ENCODE results near the gene SCPEP1.

The SCPEP1 gene

GRCh38 chr17:57004944-57005579 is 27.1 kb downstream of the SCPEP1 start:
- no peak for DNase-seq

DNA sequence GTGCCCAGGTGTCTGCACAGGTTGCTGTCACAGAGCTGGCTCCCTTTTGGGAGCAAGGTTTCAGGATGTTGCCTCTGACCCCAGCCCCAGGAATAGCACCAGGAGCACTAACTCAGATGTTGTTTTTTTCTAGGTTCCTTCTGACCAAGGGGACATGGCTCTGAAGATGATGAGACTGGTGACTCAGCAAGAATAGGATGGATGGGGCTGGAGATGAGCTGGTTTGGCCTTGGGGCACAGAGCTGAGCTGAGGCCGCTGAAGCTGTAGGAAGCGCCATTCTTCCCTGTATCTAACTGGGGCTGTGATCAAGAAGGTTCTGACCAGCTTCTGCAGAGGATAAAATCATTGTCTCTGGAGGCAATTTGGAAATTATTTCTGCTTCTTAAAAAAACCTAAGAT is 28.1 kb downstream of the SCPEP1 start:
- DNase-seq = no peak

GRCh38 chr17:57008958-57009357 is 31.0 kb downstream of the SCPEP1 start:
- no peak for DNase-seq

- DNase-seq = peak; percentile 84
These were observed 32.0 kb downstream of the SCPEP1 start for GRCh38 chr17:57009737-57010445.

- DNase-seq = no peak
These were observed 32.6 kb downstream of the SCPEP1 start for GRCh38 chr17:57010487-57010886.

- DNase-seq = no peak
These were observed 33.6 kb downstream of the SCPEP1 start for GRCh38 chr17:57011491-57012015.

GRCh38 chr17:57016071-57016763 is 38.3 kb downstream of the SCPEP1 start:
- DNase-seq = no peak

DNA sequence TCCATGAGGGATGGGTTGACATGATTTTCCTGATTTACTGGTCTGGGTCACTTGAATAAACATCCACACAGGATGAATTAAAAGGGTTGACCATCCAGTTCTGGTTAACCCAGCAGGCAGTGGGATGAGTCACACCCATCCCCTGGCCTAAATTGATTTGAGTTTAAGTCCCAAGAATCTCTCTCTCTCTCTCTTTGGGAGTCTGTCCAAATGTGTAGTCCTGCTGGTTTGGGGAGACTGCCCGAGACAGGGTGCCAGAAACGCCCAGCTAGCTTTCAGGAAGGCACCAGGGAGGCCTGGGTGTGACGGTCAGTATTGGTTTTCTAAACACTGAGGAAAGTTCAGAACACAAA is 38.8 kb downstream of the SCPEP1 start:
- DNase-seq = no peak

DNA sequence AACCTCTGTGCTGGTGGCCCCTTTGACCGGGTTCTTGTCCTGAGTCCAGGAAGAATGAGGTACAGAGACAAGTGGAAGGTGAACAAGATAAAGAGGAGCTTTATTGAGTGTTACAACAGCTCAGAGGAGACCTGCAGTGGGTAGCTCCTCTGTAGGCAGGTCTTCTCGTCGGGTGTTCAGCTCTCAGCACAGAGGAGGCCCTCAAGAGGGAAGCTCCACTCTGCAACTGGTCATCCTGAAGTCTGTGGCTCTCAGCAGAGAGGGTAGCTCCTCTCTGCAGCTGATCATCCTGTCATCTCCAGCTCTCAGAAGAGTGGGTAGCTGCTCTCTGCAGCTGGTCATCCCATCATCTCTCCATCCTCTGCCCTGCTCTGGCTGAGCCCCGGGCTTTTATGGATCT is 39.7 kb downstream of the SCPEP1 start:
- DNase-seq = no peak

GRCh38 chr17:57020208-57020607 is 42.3 kb downstream of the SCPEP1 start:
- no peak for DNase-seq

GRCh38 chr17:57021226-57021940 is 43.5 kb downstream of the SCPEP1 start:
- no peak for DNase-seq

- DNase-seq = no peak
These were observed 47.9 kb downstream of the SCPEP1 start for GRCh38 chr17:57025876-57026275.

- DNase-seq = no peak
These were observed 49.9 kb downstream of the SCPEP1 start for GRCh38 chr17:57027852-57028251.

DNA sequence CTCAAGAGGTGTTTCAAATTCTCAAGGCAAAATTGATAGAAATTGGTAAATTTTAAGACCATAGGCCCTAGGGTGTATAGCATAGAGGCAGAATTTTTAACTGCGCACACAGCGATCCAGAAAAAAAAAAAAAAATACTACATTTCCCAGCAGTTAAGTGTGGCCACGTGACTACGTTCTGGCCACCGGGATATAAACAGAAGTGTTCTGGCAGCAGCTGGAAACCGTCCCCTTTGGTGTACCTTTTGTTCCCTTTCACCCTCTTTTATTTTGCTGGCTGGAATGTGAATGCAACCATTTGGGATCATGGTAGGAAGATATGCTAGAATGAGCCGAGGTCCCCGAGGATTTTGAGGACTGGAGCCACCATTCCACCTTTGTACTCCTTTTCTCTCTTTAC is 54.4 kb downstream of the SCPEP1 start:
- DNase-seq = no peak

DNA sequence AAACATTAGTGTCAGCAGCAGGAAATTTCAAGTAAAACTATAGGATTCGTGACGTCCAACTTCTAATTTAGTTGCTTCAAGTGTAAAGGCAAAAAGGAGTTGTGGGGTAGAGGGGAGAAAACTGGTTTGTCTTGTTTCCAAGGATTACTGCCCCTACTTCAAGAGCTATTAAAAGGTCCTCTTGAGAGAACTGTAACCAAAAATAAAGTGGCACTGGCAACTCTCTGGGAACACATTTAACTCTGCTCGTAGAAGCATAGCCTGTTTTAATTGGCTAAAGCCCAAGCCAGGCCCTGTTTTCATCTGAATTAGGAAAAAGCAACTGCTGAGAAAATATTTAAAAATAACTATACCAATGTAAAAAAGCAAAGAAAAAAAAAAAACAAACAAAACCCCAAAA is 55.4 kb downstream of the SCPEP1 start:
- no peak for DNase-seq

GRCh38 chr17:57034807-57035754 is 57.1 kb downstream of the SCPEP1 start:
- DNase-seq = no peak

DNA sequence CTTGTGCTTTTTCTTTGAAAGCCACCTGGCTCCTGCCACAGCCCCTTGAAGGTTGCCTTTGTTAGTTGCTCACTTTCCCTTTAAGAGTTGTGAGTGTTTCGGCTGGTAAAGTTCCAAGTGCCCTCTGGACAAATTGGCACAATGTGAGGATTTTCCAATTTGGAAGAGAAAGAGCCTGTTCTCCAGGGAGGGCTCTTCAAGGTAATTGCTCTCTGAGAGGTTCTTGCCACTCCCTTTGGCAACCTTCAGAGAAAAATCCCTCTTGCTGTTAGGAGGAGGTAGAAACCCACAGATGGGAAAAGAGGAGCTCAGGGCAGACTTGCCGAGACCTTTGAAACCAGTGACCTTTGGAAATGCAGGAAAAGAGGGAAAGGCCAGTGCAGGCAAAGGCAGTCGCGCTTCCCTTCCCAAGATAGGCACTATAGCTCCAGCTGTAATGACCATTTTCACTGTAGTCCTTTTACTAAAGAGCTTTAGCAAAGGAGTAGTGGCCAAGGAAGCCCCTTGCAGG is 58.1 kb downstream of the SCPEP1 start:
- peak; percentile 41 for DNase-seq

- DNase-seq = no peak
These were observed 59.5 kb downstream of the SCPEP1 start for GRCh38 chr17:57037411-57037810.

- DNase-seq = no peak
These were observed 60.6 kb downstream of the SCPEP1 start for GRCh38 chr17:57038486-57038885.

GRCh38 chr17:57040571-57040970 is 62.6 kb downstream of the SCPEP1 start:
- no peak for DNase-seq

DNA sequence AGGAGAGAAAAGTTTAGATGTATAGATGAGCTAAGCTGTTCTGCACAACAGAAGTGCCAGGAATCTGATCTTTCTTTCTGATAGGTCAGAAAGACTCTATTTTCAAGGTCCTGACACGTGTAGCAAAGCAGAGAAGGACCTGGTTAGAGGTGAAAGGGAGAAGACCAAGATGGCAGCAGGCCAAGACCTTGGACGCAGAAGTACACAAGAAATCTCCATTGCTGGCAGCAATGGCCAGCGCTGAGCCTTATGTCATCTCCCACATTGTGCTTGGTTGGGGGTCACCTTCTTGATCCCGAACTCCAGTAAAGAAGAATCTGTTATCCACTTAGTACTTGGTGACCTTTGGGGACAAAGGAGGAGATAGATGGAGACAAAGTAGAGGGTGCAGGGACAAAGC is 65.3 kb downstream of the SCPEP1 start:
- DNase-seq = no peak

All from NCI-H524 treated with DMSO at 0.1 percent for 48 hours (cell line).